Measurements from ENCODE around the gene ADAMTSL5.
A peak's percentile ranks its signal among the peaks of the same experiment; 100 is the strongest.
"Not testable (repeated sequence)": the region's sequence is repeated elsewhere in the genome, so short reads cannot be mapped to it uniquely, and the experiment has no call there.

ADAMTSL5 gene

DNA sequence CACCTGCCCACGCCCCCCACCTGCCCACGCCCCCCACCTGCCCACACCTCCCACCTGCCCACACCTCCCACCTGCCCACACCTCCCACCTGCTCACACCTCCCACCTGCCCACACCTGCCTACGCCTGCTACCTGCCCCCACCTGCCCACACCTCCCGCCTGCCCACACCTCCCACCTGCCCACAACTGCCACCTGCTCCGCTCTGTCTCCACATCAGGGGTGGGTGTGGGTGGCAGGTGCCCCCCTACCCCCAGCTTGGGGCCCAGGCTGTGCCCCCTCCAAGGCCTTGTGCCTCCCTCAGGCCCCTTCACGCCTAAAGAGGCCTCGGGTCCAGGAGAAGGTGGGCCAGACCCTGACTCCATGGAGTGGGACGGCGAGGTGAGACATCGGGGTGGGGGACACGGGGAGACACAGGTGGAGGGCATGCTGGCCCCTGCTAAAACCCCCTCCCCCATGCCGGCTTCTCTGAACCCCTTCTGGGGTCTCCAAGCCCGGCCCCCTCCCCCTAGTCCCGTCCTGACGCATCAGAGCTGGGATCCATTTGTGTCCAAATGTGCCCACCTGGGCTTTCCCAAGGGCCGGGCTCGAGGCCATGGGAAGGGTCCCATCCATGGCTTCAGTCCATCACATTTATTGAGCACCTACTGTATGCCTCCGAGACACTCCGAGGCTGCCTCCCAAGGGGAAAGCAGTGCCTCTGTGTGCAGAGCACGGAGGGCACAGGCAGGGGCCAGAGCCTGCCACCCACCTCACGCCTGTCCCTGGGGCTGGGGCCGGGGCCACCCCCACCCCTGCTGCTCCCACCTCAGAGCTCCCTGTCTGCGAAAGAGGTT lies 16.0 kb upstream of the ADAMTSL5 start:
- DNase-seq, result no peak

DNA sequence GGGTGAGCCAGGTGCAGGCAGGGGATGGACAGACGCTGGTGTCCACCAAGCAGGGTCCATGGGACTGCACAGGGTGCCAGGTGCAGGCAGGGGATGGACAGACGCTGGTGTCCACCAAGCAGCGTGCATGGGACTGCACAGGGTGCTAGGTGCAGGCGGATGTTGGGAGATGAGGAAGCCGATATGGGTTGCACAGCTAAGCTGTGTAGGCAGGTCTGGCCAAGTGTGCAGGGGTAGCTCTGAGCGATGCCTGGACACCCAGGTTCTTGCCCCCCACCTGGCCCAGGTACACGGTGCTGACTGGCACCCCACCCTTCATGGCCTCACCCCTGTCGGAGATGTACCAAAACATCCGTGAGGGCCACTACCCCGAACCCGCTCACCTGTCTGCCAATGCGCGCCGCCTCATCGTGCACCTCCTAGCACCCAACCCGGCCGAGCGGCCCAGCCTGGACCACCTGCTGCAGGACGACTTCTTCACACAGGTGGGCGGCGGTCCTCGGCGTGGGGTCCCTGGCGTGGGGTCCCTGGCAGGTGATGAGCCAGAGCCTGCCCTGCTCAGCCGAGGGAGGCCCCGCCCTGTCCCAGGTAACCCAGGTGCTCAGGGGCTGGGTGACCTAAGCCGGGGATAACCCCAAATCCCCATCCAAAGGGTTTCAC lies 15.0 kb upstream of the ADAMTSL5 start:
- DNase-seq, result no peak

DNA sequence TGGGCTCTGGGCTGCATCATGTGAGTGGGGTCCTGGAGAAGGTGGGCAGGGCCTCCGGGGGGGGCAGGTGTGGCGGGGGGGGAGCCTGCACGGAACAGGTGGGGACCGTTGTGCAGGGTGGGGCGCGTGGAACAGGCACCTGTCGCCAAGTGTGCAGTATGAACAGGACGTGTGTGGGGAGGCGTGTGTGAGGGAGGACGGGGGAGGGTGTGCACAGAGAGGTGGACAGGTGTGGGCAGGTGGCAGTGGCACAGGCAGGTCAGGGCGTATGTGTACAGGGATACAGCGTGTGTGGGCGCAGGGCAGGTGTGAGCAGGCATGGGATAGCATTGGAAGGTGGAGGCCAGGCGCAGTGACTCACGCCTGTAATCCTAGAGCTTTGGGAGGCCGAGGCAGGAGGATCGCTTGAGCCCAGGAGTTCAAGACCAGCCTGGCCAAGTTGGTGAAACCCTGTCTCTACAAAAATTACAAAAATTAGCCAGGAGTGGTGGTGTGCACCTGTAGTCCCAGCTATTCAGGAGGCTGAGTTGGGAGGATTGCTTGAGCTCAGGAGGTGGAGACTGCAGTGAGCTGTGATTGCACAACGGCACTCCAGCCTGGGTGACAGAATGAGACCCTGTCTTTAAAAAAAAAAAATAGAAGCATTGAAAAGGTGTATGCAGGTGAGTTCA lies 14.3 kb upstream of the ADAMTSL5 start:
- no peak for DNase-seq

- DNase-seq, result no peak
Observed at GRCh38 chr19:1526066-1526778, 13.4 kb upstream of the ADAMTSL5 start.

GRCh38 chr19:1525343-1525742 lies 12.5 kb upstream of the ADAMTSL5 start:
- no peak for DNase-seq

DNA sequence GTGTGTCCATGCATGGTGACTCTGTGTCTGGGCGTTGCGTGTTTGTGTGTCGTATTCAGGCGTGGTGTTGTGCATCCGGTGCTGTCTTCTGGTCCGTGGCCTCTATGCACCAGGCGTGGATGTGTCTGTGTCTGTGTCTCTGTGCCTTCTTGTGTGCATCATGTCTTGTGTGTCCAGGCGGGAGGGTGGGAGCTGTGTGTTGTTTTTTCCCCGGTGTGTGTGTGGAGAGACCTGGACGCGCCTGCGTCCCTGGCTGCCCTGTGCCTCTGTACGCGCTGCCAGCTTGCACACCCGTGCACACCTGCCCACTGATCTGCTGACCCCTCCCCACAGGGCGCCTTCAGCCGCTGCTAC lies 12.1 kb upstream of the ADAMTSL5 start:
- DNase-seq, result no peak

- DNase-seq, result no peak
Observed at GRCh38 chr19:1524287-1524971, 11.6 kb upstream of the ADAMTSL5 start.

DNA sequence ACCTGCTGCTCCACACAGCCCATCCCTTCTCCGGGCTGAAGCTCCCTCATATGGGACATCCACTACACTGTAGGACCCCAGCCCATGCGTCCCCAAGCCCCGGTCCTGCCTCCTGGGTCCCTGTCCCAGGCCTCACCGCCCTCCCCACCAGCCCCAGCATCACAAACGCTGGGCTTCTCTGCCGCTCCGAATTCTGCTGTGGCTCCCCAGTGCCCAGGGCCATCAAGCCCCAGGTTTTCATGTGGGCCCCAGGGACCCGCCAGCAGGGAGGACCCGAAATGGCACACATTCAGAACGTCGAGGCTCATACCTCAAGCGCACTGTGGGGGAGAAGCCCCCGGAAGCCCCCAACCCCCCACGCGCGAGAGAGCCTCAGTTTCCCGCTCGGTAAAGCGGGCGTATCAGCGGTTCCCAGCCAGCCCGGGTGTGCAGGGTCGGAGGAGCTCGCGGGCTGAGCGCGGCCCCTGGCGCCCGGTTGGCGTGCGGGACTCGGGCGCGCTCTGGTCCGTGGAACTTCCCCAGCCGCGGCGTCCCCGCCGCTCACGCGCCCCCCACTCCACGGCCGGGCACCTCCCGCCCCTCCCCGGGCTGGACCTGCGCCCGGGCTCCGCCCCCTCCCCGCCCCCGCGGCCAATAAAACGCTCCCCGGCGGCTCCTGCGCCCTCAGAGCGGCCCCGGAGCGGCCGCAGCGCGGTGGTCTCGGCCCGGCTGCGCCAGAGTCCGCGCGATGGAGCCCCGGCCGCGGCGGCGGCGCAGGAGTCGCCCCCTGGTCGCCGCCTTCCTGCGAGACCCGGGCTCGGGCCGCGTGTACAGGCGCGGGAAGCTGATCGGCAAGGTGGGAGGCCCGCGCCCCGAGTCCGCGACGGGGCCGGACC lies 10.8 kb upstream of the ADAMTSL5 start, which contains the start of gene PLK5:
Gene PLK5 (plus strand): TSS at position 666 of the 875 bp plus-strand sequence. CDS start 2,920 bp downstream, outside the sequence.
- DNase-seq, result no peak

GRCh38 chr19:1522838-1523237 lies 10.0 kb upstream of the ADAMTSL5 start:
- no peak for DNase-seq

DNA sequence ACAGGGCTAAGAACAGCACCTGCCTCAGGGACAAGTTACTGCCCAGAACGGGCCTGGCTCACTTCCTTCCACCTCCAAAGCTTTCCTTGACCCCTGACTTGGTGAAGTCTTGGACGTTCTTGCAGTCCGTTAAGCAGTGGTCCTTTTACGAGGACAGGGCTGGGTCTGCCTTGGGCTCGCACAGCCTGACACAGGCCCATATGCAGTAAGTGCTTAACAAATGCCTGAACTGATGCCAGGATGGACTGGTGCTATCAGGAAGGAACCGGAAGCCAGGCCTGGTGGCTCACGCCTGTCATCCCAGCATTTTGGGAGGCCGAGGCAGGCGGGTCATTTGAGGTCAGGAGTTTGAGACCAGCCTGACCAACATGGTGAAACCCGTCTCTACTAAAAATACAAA lies 9.2 kb upstream of the ADAMTSL5 start:
- DNase-seq, result no peak

- no peak for DNase-seq
Observed at GRCh38 chr19:1521636-1522035, 8.8 kb upstream of the ADAMTSL5 start.

DNA sequence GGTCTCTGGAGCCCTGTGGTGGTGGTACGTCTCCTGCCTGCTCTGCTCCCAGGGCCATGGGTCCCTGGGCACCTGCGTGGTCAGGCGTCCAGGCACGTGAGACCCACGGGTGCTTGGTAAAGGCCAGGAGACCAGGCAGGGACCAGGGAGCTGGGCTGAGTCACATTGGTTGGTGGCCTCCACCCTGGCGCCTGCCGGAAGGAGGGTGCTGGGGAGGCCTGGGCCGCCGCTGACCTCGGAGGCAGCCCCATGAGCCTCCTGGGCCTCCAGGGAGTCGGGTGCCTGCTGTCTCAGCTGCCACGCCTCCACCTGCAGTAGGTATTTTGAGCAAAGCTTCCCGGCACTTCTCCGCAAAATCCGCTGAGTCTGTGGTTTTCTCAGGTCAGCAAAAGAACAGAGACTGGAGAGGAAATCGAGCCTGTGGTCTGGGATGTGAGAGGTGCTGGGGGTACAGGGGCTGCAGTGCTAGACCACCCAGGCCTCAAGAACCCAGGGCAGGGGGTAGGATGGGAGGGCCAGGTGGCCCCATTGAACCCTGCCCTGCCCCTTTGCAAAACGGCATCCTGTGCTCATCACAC lies 7.5 kb upstream of the ADAMTSL5 start:
- DNase-seq, result no peak

DNA sequence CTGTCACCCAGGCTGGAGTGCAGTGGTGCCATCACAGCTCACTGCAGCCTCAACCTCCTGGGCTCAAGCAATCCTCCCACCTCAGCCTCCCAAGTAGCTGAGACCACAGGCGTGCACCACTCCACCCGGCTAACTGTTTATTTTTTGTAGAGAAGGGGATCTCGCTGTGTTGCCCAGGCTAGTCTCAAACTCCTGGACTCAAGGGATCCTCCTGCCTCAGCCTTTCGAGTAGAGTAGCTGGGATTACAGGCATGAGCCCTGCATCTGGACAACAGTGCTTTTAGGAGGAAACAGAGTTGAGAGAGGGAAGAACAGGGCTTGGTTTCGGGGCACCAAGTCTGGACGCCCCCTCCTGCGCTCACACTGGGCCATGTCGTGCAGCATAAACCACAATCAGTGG lies 7.0 kb upstream of the ADAMTSL5 start:
- not testable (repeated sequence) for DNase-seq

- DNase-seq, result no peak
Observed at GRCh38 chr19:1518471-1518870, 5.7 kb upstream of the ADAMTSL5 start.

DNA sequence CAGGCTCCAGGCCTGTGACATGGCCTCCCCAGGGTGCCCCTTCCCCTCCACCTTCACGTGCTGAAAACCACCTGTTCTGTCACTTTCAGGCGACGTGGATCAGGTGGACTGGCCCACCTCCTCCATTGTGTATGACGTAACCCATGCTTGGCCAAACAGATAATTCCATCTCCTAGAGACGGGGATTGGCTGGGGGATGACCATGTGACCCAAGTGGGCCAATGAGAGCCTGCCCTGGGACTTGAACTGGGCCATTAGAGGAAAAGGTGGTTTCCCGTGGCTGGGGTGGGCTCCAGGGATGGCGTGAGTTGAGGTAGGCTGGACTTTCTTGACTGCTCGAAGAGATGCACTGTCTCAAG lies 3.6 kb upstream of the ADAMTSL5 start:
- no peak for DNase-seq

DNA sequence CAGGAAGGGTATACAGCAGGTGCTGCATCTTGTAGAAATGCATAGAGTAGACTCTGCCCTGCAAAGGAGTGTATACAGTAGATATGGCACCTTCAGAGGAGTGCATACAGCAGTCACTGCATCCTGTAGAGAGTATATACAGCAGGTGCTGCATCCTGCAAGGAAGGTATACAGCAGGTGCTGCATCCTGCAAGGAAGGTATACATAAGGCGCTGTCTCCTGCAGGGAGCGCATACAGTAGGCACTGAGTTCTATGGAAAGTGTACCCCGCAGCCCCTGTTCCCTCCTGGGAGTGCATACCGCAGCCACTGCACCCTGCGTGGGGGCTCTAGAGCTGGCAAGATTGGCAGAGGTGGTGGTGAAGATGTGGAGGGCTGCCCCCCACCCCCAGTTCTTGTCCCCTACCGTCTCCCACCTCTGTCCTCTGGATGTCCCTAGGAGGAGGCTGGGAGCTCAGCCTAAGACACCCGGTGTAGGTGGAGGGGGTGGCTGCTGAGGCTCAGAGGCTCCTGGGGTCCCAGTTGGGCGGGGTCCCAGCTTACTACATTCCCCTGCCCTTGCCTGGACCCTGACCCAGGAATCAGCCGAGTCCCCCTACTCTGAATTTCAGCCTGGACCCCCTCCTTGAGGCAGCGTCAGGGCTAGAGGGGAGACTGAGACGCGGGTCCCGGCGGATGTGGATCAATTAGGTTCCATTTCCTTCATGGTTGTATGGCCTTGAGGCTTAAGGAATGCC lies 2.3 kb upstream of the ADAMTSL5 start:
- DNase-seq, result no peak

- DNase-seq, result no peak
Observed at GRCh38 chr19:1514295-1514661, 1.5 kb upstream of the ADAMTSL5 start.

GRCh38 chr19:1513499-1514294 lies 878 bp upstream of the ADAMTSL5 start:
- DNase-seq, result peak; percentile 84
